Articular chondrocyte of knee joint (primary cell): ENCODE results near the gene MTR. TPM values are rescaled to one million over a fixed set of nuclear protein-coding genes. Genes with fewer than 3 reads are reported as not detected.

ENCODE experiments used
- total RNA-seq: library from RNA; depleted of rRNA; stranded (reverse); fragments of >200 nt; gene quantifications from 2 replicates; pipeline ENCODE4 v1.2.3, GENCODE V29; 2012

MTR gene
- total RNA-seq, result 37.7 and 47.0 TPM in 2 replicates

DNA sequence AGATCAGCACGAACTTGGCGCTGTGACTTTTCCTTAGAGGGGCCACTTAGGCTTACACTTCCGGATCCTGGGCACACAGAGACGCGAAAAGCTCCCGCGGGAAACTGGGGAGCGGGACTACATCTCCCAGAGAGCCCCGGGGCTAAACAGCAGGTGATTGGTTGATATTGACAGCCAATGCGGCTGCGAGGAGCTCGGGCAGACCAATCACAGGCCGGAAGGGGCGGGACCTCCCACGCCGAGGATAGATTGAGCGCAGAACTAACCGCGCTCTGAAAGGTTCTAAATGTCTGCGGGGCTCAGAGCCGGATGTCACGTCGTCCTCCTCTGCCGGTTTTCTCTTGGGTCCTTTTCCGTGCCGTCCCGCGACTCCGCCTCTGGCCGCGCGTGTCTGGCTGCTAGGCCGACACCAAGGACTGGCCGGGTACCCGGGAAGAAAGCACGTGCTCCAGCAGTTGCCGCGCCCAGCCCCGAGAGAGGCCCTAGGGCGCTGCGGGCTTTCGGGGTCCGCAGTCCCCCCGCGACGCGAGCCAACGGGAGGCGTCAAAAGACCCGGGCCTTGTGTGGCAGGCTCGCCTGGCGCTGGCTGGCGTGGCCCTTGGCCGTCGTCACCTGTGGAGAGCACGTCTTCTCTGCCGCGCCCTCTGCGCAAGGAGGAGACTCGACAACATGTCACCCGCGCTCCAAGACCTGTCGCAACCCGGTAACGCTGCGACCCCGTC is at the start of gene MTR:
TSS of gene MTR (plus strand) at position 258 of the 722 bp plus-strand sequence. CDS start at position 670, 412 bp downstream.

Other genes starting within 250 kb of the MTR start
- gene HEATR1, start 190.8 kb upstream of the MTR start, total RNA-seq, result 47.0 and 59.2 TPM in 2 replicates
- gene ACTN2, start 108.8 kb upstream of the MTR start, total RNA-seq, result not detected in 2 replicates
- not detected in 2 replicates for gene MT1HL1, start 209.1 kb downstream of the MTR start, total RNA-seq
- under 0.01 and 0.43 TPM in 2 replicates for gene RYR2, start 246.9 kb downstream of the MTR start, total RNA-seq